Endothelial cell of umbilical vein (primary cell): ENCODE results near the gene TENM4.

Experiments used
- EZH2 ChIP-seq: IDR thresholded peaks from 2 replicates; pipeline ENCODE4 v1.6.1; 2012; ENCODE audit warnings: borderline replicate concordance, low read depth, mild to moderate bottlenecking, moderate library complexity, low read length, inconsistent platforms; ENCODE audit not compliant: severe bottlenecking
- FOS ChIP-seq: IDR thresholded peaks from 2 replicates; pipeline ENCODE4 v1.6.1; 2011; ENCODE audit warnings: mild to moderate bottlenecking, low read length, moderate library complexity, borderline replicate concordance; ENCODE audit not compliant: insufficient read depth
- GATA2 ChIP-seq: IDR thresholded peaks from 2 replicates; pipeline ENCODE4 v1.7.0; 2011; ENCODE audit warnings: low read depth, mild to moderate bottlenecking, moderate library complexity, mixed read lengths, low read length; ENCODE audit not compliant: insufficient read length, insufficient read depth
- JUN ChIP-seq: IDR thresholded peaks from 2 replicates; pipeline ENCODE4 v1.6.1; 2011; ENCODE audit warnings: borderline replicate concordance, low read depth; ENCODE audit not compliant: insufficient read length, insufficient read depth
- MYC ChIP-seq: IDR thresholded peaks from one replicate; pipeline ENCODE4 v1.6.1; 2011; ENCODE audit warnings: mild to moderate bottlenecking, low read depth, low read length
- POLR2A ChIP-seq: IDR thresholded peaks from 2 replicates; pipeline ENCODE4 v1.6.1; 2012; ENCODE audit warnings: low read depth, mild to moderate bottlenecking, control low read depth, low read length
- POLR2AphosphoS5 ChIP-seq: IDR thresholded peaks from 2 replicates; pipeline ENCODE4 v1.6.1; 2012; ENCODE audit warnings: low read depth, mild to moderate bottlenecking, control low read depth, low read length, moderate library complexity; ENCODE audit not compliant: insufficient read depth
- TF ChIP-seq, protein P1 (sequence below), 2 donors: IDR thresholded peaks; 1 replicate in 1 of 2; 2 replicates in 1 of 2; pipeline ENCODE4 v1.5.1; 2011; ENCODE audit warnings: low read length in 2 of 2, mild to moderate bottlenecking in 2 of 2, moderate library complexity in 2 of 2, control low read depth in 1 of 2, inconsistent platforms in 1 of 2, low read depth in 1 of 2; ENCODE audit not compliant: insufficient read depth in 1 of 2; ENCODE audit errors: extremely low read depth in 1 of 2
- TF ChIP-seq, protein P2 (sequence below): IDR thresholded peaks from 2 replicates; pipeline ENCODE4 v1.6.1; 2011; ENCODE audit not compliant: insufficient read depth, insufficient read length

DNA sequence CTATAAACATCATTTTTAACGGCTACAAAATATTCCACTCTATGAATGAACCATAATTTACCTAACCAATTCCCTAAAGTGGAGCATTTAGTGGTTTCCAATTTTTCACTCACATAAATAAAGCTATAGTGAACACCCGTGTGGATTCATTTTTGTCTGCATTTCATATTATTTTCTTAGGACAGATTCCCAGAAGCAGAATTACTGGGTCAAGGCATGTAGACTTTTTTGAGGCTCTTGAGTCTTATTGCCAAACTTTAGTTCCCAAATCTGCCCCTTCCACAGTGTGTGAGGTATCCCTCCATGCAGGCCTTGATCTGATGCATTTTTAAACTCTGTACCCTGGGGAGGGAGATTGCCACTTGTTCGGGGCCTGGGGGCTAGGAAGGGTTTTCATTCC is 198.2 kb downstream of the TENM4 start:
- TF ChIP-seq POLR2A (no peak), POLR2AphosphoS5 (no peak), EZH2 (no peak), GATA2 (no peak), MYC (no peak), JUN (no peak), FOS (no peak)
- TF ChIP-seq, protein P1, sequence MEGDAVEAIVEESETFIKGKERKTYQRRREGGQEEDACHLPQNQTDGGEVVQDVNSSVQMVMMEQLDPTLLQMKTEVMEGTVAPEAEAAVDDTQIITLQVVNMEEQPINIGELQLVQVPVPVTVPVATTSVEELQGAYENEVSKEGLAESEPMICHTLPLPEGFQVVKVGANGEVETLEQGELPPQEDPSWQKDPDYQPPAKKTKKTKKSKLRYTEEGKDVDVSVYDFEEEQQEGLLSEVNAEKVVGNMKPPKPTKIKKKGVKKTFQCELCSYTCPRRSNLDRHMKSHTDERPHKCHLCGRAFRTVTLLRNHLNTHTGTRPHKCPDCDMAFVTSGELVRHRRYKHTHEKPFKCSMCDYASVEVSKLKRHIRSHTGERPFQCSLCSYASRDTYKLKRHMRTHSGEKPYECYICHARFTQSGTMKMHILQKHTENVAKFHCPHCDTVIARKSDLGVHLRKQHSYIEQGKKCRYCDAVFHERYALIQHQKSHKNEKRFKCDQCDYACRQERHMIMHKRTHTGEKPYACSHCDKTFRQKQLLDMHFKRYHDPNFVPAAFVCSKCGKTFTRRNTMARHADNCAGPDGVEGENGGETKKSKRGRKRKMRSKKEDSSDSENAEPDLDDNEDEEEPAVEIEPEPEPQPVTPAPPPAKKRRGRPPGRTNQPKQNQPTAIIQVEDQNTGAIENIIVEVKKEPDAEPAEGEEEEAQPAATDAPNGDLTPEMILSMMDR (IDR thresholded peaks at IDR 0.05; ENCODE audit: extremely low read depth in 1 of 2, insufficient read depth in 1 of 2, low read depth in 1 of 2, low read length in 2 of 2) = no peak
- TF ChIP-seq, protein P2, sequence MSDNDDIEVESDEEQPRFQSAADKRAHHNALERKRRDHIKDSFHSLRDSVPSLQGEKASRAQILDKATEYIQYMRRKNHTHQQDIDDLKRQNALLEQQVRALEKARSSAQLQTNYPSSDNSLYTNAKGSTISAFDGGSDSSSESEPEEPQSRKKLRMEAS = no peak
